Fibroblast of lung (primary cell): ENCODE measurements around the gene ATG4B. TPM values are rescaled to one million over a fixed set of nuclear protein-coding genes. Genes with fewer than 3 reads are reported as not detected.

Source experiments
- DNase-seq, 2 donors: peaks; one replicate each; pipeline versions ENCODE4 v3.0.0 to v3.0.0-alpha.2; 2010; ENCODE audit warnings: low read depth in 2 of 2
- H2AFZ ChIP-seq: 2 replicates; pipeline ENCODE4 v1.5.1; 2012; ENCODE audit warnings: low read length, control low read depth, inconsistent platforms
- H3K27ac ChIP-seq: 2 replicates; pipeline ENCODE4 v1.5.1; 2011; ENCODE audit warnings: low read length, control low read depth; ENCODE audit not compliant: insufficient read depth
- H3K27me3 ChIP-seq: 2 replicates; pipeline ENCODE4 v1.5.1; 2011; ENCODE audit warnings: mild to moderate bottlenecking, low read length; ENCODE audit not compliant: control insufficient read depth, insufficient read depth
- H3K36me3 ChIP-seq: 2 replicates; pipeline ENCODE4 v1.5.1; 2011; ENCODE audit warnings: low read length; ENCODE audit not compliant: control insufficient read depth, insufficient read depth
- H3K4me1 ChIP-seq: 2 replicates; pipeline ENCODE4 v1.5.1; 2011; ENCODE audit warnings: low read length; ENCODE audit not compliant: control insufficient read depth, insufficient read depth; ENCODE audit errors: extremely low read depth
- H3K4me2 ChIP-seq: 2 replicates; pipeline ENCODE4 v1.5.1; 2011; ENCODE audit warnings: low read length, control low read depth; ENCODE audit not compliant: insufficient read depth; ENCODE audit errors: extremely low read depth
- H3K4me3 ChIP-seq, 4 experiments: fragments of 200-600 bp in 1 of 4; sonication (generic) in 1 of 4; replicated peaks in 1 of 4; 2 replicates each; pipeline ENCODE4 v1.5.1; 2011 to 2016; ENCODE audit warnings: low read length in 4 of 4, low read depth in 3 of 4, mild to moderate bottlenecking in 3 of 4, control low read depth in 2 of 4, inconsistent platforms in 1 of 4, mixed read lengths in 1 of 4; ENCODE audit not compliant: insufficient read depth in 1 of 4; ENCODE audit errors: control extremely low read depth in 1 of 4
- H3K79me2 ChIP-seq: 2 replicates; pipeline ENCODE4 v1.5.1; 2012; ENCODE audit warnings: mild to moderate bottlenecking, low read length, inconsistent platforms; ENCODE audit not compliant: control insufficient read depth, insufficient read depth
- H3K9ac ChIP-seq: 2 replicates; pipeline ENCODE4 v1.5.1; 2011; ENCODE audit warnings: mild to moderate bottlenecking, low read length, control low read depth; ENCODE audit not compliant: insufficient read depth
- H3K9me3 ChIP-seq: 2 replicates; pipeline ENCODE4 v1.5.1; 2012; ENCODE audit warnings: low read depth, low read length; ENCODE audit not compliant: control insufficient read depth, insufficient read depth
- H4K20me1 ChIP-seq: 2 replicates; pipeline ENCODE4 v1.5.1; 2011; ENCODE audit warnings: low read length; ENCODE audit not compliant: control insufficient read depth, insufficient read depth; ENCODE audit errors: extremely low read depth
- EZH2 ChIP-seq: IDR thresholded peaks from 2 replicates; pipeline ENCODE4 v1.5.1; 2012; ENCODE audit warnings: low read length, control low read depth, mild to moderate bottlenecking; ENCODE audit errors: missing control alignments
- polyA plus RNA-seq, 2 donors: library from polyadenylated mRNA; depleted of rRNA in 1 of 2; stranded (reverse) in 1 of 2; unstranded in 1 of 2; fragments of >200 nt; gene quantifications; 2 replicates each; pipeline ENCODE4 v1.2.1, GENCODE V29; 2011 to 2012; ENCODE audit warnings: missing spikeins in 1 of 2
- total RNA-seq: library from RNA; depleted of rRNA; stranded (reverse); fragments of >200 nt; gene quantifications from 2 replicates; pipeline ENCODE4 v1.2.1, GENCODE V29; 2014
- TF ChIP-seq, protein P1 (sequence below), 2 donors: IDR thresholded peaks in 1 of 2; conservative IDR thresholded peaks in 1 of 2; 1 replicate in 1 of 2; 2 replicates in 1 of 2; pipeline ENCODE4 v1.5.1; 2011 to 2012; ENCODE audit warnings: low read length in 2 of 2, control low read depth in 1 of 2, inconsistent platforms in 1 of 2, low read depth in 1 of 2, mild to moderate bottlenecking in 1 of 2

Gene ATG4B
- total and polyA plus RNA-seq, 2 donors (not counting 1 experiment from before 2014, with no cell fraction given), result 45.1 to 76.2 TPM

DNA sequence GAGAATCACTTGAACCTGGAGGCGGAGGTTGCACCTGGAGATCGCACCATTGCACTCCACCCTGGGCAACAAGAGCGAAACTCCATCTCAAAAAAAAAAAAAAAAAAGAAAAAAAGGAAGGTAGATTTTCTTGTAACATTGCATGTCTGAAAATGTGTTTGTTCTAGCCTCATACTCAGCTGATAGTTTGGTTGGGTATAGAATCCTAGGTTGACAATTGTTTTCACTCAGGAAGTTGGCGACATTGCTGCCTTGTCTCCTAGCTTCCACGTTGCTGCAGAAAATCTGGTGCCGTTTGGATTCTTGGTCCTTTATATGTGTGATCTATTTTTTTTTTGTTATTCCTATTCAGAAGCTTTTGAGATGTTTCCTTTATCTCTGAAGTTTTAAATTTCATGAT, 69.0 kb downstream of the ATG4B start:
- no peaks in the 10 kb centered on the region for H4K20me1 ChIP-seq
- H3K9ac ChIP-seq, result no peak overlapping the region
- H3K4me3 ChIP-seq, result no peak overlapping the region
- H3K4me2 ChIP-seq, result no peak overlapping the region
- no peak overlapping the region for H3K27ac ChIP-seq
- no peak for TF ChIP-seq EZH2
- TF ChIP-seq, protein P1, sequence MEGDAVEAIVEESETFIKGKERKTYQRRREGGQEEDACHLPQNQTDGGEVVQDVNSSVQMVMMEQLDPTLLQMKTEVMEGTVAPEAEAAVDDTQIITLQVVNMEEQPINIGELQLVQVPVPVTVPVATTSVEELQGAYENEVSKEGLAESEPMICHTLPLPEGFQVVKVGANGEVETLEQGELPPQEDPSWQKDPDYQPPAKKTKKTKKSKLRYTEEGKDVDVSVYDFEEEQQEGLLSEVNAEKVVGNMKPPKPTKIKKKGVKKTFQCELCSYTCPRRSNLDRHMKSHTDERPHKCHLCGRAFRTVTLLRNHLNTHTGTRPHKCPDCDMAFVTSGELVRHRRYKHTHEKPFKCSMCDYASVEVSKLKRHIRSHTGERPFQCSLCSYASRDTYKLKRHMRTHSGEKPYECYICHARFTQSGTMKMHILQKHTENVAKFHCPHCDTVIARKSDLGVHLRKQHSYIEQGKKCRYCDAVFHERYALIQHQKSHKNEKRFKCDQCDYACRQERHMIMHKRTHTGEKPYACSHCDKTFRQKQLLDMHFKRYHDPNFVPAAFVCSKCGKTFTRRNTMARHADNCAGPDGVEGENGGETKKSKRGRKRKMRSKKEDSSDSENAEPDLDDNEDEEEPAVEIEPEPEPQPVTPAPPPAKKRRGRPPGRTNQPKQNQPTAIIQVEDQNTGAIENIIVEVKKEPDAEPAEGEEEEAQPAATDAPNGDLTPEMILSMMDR (conservative IDR thresholded peaks at IDR 0.05 in 1 of 2, IDR thresholded peaks at IDR 0.05 in 1 of 2; ENCODE audit: low read depth in 1 of 2, low read length in 2 of 2), result no peak
- H3K4me1 ChIP-seq, result peaks cover 2% of the 10 kb centered on the region
- H3K36me3 ChIP-seq, result peaks cover 8% of the 10 kb centered on the region
- DNase-seq, result no peak
- no peak overlapping the region for H2AFZ ChIP-seq
- H3K9me3 ChIP-seq, result no peaks in the 10 kb centered on the region
- no peaks in the 10 kb centered on the region for H3K27me3 ChIP-seq
- H3K79me2 ChIP-seq, result peaks cover 11% of the 10 kb centered on the region

DNA sequence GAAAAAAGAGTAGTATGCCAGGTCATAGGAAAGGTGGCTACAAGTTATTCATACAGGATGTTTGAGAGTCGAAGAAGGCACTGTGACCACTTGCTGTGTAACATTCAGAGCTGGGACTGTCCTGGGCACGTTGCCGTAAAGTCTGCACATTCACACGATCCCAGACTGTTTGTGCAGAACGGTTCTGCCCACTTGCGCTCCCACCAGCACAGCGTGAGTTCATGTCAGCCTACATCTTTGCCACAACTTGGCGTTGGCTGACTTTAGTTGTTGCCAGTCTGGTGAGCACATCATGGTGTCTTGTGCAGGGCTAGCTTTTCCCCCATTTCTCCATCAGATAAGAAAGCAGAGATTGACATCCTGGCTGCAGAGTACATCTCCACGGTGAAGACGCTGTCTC, 71.4 kb downstream of the ATG4B start:
- Histone ChIP-seq H3K27me3 (no peaks in the 10 kb centered on the region), H3K9me3 (no peaks in the 10 kb centered on the region), H3K4me1 (no peaks in the 10 kb centered on the region), H3K27ac (no peak overlapping the region), H3K79me2 (no peaks in the 10 kb centered on the region), H4K20me1 (no peaks in the 10 kb centered on the region), H3K9ac (no peak overlapping the region), H3K36me3 (peaks cover 12% of the 10 kb centered on the region), H2AFZ (no peak overlapping the region), H3K4me2 (no peak overlapping the region), H3K4me3 (no peak overlapping the region)
- no peak for DNase-seq
- no peak for TF ChIP-seq EZH2
- TF ChIP-seq, protein P1 (conservative IDR thresholded peaks at IDR 0.05 in 1 of 2, IDR thresholded peaks at IDR 0.05 in 1 of 2; ENCODE audit: low read depth in 1 of 2, low read length in 2 of 2), result no peak

DNA sequence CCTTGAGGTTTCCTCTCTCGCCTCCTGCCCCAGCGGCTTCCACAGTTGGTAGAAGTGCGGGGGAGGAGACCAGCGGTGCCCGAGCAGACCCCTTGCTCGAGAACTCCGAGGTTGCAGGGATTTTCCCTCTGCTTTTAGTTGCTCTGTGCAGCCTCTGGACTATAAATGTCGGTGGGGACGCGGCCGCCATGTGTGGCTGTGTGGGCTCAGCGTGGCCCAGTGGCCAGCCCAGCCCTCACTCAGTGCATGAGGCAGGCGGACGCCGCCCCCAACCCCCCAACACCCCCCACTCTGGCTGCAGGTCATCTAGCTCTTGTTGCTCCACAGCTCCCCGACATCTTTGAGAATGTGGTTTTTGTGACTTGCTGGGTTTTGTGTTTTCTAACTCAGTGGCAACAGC, 81.6 kb downstream of the ATG4B start:
- no peaks in the 10 kb centered on the region for H4K20me1 ChIP-seq
- no peak overlapping the region for H3K9ac ChIP-seq
- H3K27me3 ChIP-seq, result no peaks in the 10 kb centered on the region
- H3K9me3 ChIP-seq, result no peaks in the 10 kb centered on the region
- H2AFZ ChIP-seq, result no peak overlapping the region
- H3K79me2 ChIP-seq, result no peaks in the 10 kb centered on the region
- H3K36me3 ChIP-seq, result peaks cover 16% of the 10 kb centered on the region
- no peaks in the 10 kb centered on the region for H3K4me1 ChIP-seq
- H3K27ac ChIP-seq, result no peak overlapping the region
- H3K4me3 ChIP-seq, result no peak overlapping the region
- DNase-seq, result no peak
- TF ChIP-seq, protein P1 (conservative IDR thresholded peaks at IDR 0.05 in 1 of 2, IDR thresholded peaks at IDR 0.05 in 1 of 2; ENCODE audit: low read depth in 1 of 2, low read length in 2 of 2), result no peak
- TF ChIP-seq EZH2, result no peak
- H3K4me2 ChIP-seq, result no peak overlapping the region
